ENCODE data around the gene RTN4RL2. TPM values are rescaled to one million over a fixed set of nuclear protein-coding genes. Genes with fewer than 3 reads are reported as not detected.

Gene RTN4RL2
- total and polyA plus RNA-seq, 9 of the 15 experiments (the other 6 are each of a cell fraction or from before 2014, with no cell fraction given), result 0.06 to 1.9 (median 0.34) TPM; not detected in 4

DNA sequence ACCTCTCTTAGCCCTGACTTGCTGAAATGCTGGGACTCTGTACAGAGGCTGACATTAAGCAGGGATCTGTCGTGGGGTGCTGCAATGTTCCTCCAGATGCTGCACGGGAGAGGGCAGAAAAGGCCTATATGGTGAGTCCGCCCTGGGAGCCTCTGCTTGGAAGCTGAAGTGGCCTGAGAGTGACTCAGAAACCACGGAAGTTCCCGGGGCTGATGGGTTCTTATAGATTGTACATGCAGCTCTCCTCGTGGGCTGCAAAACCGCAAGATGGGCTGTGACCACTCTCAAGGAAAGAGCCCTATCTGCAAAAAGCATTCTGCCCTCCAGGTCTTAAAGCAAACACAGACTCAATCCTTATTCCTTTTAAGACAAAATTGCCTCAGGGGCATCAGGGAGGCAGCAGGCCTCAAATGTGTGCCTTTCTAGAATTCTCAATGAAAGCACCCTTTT lies 27.6 kb upstream of the RTN4RL2 start (continued):
- TF ChIP-seq, protein P1, sequence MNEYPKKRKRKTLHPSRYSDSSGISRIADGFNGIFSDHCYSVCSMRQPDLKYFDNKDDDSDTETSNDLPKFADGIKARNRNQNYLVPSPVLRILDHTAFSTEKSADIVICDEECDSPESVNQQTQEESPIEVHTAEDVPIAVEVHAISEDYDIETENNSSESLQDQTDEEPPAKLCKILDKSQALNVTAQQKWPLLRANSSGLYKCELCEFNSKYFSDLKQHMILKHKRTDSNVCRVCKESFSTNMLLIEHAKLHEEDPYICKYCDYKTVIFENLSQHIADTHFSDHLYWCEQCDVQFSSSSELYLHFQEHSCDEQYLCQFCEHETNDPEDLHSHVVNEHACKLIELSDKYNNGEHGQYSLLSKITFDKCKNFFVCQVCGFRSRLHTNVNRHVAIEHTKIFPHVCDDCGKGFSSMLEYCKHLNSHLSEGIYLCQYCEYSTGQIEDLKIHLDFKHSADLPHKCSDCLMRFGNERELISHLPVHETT (CRISPR knock-in tag; conservative IDR thresholded peaks at IDR 0.05 in 1 of 2, IDR thresholded peaks at IDR 0.05 in 1 of 2), result peak in 1 of 2 experiments; percentile 58; a peak in 1 of 4 replicates
- TF ChIP-seq, protein P2, sequence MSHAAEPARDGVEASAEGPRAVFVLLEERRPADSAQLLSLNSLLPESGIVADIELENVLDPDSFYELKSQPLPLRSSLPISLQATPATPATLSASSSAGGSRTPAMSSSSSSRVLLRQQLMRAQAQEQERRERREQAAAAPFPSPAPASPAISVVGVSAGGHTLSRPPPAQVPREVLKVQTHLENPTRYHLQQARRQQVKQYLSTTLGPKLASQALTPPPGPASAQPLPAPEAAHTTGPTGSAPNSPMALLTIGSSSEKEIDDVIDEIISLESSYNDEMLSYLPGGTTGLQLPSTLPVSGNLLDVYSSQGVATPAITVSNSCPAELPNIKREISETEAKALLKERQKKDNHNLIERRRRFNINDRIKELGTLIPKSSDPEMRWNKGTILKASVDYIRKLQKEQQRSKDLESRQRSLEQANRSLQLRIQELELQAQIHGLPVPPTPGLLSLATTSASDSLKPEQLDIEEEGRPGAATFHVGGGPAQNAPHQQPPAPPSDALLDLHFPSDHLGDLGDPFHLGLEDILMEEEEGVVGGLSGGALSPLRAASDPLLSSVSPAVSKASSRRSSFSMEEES (CRISPR knock-in tag; IDR thresholded peaks at IDR 0.05), result no peak
- no peak for TF ChIP-seq NR2C1 (IDR thresholded peaks at IDR 0.05)
- no peak for TF ChIP-seq NR2C1 (tag; IDR thresholded peaks at IDR 0.05)
- no peak for TF ChIP-seq RFX5 (IDR thresholded peaks at IDR 0.05; ENCODE audit: low read depth, low read length)
- no peak for TF ChIP-seq NFE2L1 (tag; IDR thresholded peaks at IDR 0.05; ENCODE audit: borderline replicate concordance, low read depth)
- TF ChIP-seq, protein P3, sequence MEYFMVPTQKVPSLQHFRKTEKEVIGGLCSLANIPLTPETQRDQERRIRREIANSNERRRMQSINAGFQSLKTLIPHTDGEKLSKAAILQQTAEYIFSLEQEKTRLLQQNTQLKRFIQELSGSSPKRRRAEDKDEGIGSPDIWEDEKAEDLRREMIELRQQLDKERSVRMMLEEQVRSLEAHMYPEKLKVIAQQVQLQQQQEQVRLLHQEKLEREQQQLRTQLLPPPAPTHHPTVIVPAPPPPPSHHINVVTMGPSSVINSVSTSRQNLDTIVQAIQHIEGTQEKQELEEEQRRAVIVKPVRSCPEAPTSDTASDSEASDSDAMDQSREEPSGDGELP (CRISPR knock-in tag; IDR thresholded peaks at IDR 0.05; ENCODE audit: borderline replicate concordance), result peak; percentile 47; the same call in 1 of the 2 replicates
- no peak for TF ChIP-seq DIDO1 (tag; IDR thresholded peaks at IDR 0.05; ENCODE audit: low read depth)
- no peak for TF ChIP-seq HMG20A (CRISPR knock-in tag; conservative IDR thresholded peaks at IDR 0.05)
- TF ChIP-seq LCOR (CRISPR knock-in tag; IDR thresholded peaks at IDR 0.05), result no peak; the same call in 1 of the 2 replicates
- no peak for TF ChIP-seq NRF1 (conservative IDR thresholded peaks at IDR 0.05 in 1 of 2, IDR thresholded peaks at IDR 0.05 in 1 of 2)
- TF ChIP-seq NCOR1 (IDR thresholded peaks at IDR 0.05), result peak; percentile 54
- TF ChIP-seq, protein P4, sequence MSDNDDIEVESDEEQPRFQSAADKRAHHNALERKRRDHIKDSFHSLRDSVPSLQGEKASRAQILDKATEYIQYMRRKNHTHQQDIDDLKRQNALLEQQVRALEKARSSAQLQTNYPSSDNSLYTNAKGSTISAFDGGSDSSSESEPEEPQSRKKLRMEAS (CRISPR knock-in tag; IDR thresholded peaks at IDR 0.05), result peak; percentile 73
- no peak for TF ChIP-seq BDP1 (IDR thresholded peaks at IDR 0.05; ENCODE audit: insufficient read depth, insufficient read length)
- TF ChIP-seq ZNF77 (CRISPR knock-in tag; IDR thresholded peaks at IDR 0.05), result no peak
- TF ChIP-seq KDM4B (IDR thresholded peaks at IDR 0.05; ENCODE audit: borderline replicate concordance in 2 of 2, low read depth in 1 of 2), result no peak
- TF ChIP-seq SRF (CRISPR knock-in tag; IDR thresholded peaks at IDR 0.05), result peak in 1 of 2 experiments; percentile 36; a peak in 1 of 4 replicates
- no peak for TF ChIP-seq ZNF507 (tag; conservative IDR thresholded peaks at IDR 0.05)
- peak; percentile 51; the same call in 1 of the 2 replicates for TF ChIP-seq CTBP1 (IDR thresholded peaks at IDR 0.05; ENCODE audit: borderline replicate concordance)
- TF ChIP-seq RNF2 (IDR thresholded peaks at IDR 0.05), result peak; percentile 54; the same call in 1 of the 2 replicates
- TF ChIP-seq NFE2 (IDR thresholded peaks at IDR 0.05; ENCODE audit: low read depth), result 0 out of 2 replicates have a peak, but pooled peaks have one; percentile 41
- TF ChIP-seq, protein P5, sequence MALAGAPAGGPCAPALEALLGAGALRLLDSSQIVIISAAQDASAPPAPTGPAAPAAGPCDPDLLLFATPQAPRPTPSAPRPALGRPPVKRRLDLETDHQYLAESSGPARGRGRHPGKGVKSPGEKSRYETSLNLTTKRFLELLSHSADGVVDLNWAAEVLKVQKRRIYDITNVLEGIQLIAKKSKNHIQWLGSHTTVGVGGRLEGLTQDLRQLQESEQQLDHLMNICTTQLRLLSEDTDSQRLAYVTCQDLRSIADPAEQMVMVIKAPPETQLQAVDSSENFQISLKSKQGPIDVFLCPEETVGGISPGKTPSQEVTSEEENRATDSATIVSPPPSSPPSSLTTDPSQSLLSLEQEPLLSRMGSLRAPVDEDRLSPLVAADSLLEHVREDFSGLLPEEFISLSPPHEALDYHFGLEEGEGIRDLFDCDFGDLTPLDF (CRISPR knock-in tag; IDR thresholded peaks at IDR 0.05), result no peak
- no peak for TF ChIP-seq DMBX1 (CRISPR knock-in tag; IDR thresholded peaks at IDR 0.05; ENCODE audit: borderline replicate concordance)
- TF ChIP-seq, protein P6, sequence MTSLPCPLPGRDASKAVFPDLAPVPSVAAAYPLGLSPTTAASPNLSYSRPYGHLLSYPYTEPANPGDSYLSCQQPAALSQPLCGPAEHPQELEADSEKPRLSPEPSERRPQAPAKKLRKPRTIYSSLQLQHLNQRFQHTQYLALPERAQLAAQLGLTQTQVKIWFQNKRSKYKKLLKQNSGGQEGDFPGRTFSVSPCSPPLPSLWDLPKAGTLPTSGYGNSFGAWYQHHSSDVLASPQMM (CRISPR knock-in tag; IDR thresholded peaks at IDR 0.05), result no peak
